LoVo (cell line): ENCODE data around the gene KDM4F.
"Not testable (repeated sequence)": the region's sequence is repeated elsewhere in the genome, so short reads cannot be mapped to it uniquely, and the experiment has no call there.

ENCODE experiments used
- DNase-seq: peaks from one replicate; pipeline ENCODE4 v3.0.0-alpha.2; 2016; ENCODE audit warnings: low spot score

KDM4F gene

DNA sequence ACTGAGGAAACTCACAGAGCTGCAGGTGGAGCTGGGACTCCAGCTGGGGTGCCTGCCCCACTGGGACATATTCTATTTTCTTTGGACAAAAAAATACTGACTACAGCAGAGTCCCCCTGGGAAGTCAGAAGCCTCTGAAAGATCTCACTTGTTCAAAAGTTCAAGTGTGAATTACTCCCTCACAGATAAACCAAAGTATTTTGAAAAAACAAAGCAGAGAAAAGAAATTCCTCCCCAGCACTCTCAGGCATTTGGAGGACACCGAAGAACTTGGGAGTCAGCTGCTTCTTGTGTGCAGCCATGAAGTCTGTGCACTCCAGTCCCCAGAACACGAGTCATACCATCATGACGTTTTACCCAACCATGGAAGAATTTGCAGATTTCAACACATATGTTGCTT, at the start of gene KDM4F:
Gene KDM4F (plus strand): TSS at position 301 of the 400 bp plus-strand sequence.
- not testable (repeated sequence) for DNase-seq

DNA sequence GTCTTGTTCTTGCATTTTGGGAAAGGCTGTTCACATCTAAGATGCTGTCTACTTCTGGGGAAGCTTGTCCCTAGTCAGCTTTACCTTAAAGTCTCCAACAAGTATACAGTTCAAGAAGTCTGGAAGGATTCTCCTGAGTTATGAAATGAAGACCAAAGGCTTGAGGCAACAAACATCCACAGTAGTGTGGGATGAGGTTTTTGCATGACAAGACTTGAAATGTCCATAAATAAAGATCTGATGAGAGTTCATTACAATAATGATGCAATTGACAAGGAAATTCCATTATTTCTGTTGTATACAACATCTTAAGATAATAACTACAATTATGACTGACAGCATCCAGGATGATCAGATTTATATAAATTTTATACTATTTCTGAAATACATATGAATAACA, 45.5 kb upstream of the KDM4F start:
- DNase-seq = no peak

DNA sequence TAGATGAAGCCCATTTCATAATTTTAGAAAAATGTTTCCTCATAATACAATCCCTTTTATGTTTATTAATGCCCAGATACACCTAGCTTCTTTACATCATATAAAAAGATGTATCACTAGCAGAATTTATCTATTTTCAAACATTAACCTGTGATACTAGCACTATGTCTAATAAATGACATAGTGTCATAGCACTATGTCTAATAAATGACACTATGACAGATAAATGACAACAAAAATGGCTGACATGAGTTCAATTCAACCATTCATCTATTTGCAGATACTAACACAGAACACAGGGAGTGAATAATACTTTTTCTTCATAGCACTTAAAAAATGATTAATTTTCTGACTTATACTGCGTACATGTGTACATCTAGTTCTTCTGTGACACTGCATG, 43.6 kb upstream of the KDM4F start:
- DNase-seq = no peak

DNA sequence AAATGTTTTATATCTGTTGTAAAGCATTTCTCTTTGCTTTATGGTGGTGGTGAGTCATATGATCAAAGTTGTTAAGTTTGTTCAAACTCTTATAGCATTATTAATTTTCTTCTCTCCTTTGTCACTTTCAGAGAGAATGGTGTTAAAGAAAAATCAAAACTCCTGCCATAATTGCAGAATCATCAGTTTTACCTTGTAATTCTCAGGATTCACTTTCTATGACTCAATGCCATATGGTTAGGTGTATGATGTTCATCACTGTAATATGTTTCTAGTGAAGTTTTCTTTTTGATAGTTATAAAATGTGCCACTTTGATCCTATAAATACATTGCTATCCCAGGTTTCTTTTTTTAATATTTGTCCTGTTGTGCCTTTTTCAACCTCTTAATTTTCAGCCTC, 37.8 kb upstream of the KDM4F start:
- no peak for DNase-seq

DNA sequence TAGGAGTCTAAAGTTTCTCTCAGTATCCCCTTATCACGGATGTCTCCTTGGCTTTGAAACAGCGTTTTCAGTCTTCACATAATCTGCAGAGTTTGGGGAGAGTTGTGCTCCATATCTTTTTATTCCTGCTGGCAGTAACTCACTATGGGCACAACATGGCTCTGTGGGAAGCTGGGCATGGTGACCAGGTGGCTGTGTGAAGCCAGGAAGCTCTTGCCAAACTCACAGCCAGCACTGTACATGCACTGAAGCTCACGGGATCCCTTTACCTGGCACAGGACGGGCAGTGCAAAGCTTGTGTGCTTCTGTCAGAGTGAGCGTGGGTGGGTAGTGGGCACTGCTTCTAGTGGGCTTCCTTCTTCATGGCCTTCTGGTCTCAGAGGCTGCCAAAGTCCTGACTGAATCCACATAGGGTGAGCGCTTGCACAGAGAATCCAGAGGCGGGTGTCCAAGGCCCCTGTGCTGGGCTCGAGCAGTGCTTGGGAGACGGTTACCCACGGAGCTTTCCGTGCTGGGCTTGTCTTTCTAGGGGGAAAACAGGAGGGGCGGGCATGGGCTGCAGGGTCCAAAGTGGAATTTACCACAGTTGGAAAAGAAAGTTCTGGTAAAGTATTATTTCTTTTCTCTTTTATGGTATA, 34.9 kb upstream of the KDM4F start:
- DNase-seq = no peak

DNA sequence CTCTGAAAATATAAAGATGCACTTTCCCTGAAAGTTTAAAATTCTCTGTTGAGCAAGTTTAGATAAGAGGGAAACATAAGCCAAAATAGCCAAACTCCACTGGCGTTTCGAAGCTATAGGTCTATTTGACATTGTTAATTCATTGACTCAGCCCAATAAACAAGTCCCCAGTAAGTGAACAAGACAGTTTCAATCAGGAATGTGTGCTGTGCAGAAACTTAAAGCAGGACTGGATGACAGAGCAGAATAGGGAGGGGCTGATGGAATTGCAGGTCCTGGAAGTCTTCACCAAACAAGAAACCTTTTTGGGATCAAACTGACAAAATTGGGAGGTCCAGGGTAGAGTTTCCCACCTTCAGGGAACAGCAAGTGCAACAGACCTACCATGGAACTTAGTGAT, 33.1 kb upstream of the KDM4F start:
- DNase-seq = no peak

DNA sequence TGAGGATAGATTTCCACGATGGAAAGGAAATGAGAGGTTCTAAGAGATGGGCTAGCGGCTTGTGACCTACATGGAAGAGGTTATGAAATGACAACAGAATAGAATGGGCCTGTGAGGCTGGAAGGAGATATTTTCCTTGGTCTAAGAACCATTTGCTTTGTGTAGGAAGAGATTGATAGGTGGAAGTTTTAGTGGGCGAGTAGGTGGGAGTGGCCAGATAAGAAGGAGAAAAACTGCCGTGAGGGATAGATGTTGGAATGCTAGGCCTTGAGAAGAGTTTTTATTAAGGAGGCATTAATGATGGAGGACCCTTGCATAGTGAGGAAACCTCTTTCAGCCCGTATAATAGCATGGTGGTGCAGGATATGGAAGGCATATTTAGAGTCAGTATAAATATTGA, 27.8 kb upstream of the KDM4F start:
- DNase-seq = not testable (repeated sequence)

DNA sequence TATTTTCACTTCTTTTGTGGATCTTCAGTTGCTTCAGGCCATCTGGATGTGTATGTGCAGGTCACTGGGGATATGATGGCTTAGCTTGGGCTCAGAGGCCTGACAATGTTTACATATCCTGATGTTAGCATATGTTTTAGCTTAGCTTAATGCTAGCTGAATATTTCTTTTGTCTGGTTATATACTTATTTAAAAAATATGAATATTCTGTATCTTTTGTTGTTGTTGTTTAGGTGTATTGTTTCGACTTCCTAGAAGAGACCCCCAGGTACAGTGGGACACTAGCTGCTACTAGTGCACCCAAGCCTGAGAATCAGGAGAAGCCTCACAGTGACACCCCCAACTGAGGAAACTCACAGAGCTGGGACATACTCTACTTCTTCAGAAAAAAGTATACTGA, 24.3 kb upstream of the KDM4F start, which contains the start of gene KDM4E:
Gene KDM4E (plus strand): TSS at position 301 of the 400 bp plus-strand sequence. CDS start 300 bp downstream, outside the sequence.
- DNase-seq = no peak

DNA sequence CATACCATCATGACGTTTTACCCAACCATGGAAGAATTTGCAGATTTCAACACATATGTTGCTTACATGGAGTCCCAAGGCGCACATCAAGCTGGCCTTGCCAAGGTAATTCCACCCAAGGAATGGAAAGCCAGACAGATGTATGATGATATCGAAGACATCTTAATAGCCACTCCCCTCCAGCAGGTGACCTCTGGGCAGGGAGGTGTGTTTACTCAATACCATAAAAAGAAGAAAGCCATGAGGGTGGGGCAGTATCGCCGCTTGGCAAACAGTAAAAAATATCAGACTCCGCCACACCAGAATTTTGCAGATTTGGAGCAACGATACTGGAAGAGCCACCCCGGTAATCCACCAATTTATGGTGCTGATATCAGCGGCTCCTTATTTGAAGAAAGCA, 23.6 kb upstream of the KDM4F start:
- not testable (repeated sequence) for DNase-seq

DNA sequence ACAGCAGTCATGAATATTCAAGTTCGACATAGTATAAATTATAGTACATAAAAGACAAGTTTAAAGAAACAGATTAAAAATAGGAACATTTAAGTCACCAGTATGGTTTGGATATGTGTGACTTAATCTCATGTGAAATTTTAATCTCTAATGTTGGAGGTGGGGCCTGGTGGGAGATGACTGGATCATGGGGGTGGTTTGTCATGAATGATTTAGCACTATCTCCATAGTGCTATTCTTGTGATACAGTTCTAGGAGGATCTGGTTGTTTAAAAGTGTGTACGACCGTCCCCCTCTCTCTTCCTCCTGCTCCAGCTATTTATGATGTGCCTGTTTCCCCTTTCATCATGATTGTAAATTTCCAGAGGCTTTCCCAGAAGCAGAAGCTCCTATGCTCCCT, 20.9 kb upstream of the KDM4F start:
- no peak for DNase-seq

DNA sequence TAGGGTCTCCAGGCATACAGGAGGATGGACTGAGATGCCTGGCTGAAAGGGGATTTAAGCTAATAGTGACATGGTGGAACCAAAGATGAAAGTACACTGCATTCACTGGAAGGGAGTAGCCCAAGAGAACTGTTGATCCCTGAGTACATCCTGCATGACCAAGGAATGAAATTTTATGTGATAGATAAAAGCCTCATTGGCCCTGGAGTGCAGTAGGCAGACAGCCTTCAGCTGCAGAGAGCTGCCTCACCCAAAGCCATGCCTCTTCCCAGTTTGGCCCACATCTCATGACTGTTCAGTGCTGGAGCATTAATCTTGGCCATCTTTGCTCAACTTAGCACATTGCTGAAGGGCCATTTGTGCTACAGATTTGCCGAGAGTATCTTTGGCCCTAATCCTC, 16.2 kb upstream of the KDM4F start:
- DNase-seq = no peak

DNA sequence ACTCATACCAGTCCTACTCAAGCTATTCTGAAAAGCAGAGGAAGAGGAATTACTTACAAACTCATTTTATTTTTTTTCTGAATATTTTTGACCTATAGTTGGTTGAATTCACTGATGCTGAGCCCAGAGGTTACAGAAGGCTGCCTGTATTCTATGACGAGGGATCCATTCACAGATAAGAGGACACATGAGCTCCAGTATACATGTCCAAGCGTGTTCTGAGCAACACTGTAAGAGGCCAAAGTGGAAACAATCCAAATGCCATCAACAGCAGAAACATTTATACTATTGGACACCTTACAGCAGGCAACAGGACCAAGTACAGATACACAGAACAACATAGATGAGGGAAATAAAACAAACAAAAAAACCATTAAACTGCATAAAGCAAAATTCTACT, 13.9 kb upstream of the KDM4F start:
- no peak for DNase-seq

DNA sequence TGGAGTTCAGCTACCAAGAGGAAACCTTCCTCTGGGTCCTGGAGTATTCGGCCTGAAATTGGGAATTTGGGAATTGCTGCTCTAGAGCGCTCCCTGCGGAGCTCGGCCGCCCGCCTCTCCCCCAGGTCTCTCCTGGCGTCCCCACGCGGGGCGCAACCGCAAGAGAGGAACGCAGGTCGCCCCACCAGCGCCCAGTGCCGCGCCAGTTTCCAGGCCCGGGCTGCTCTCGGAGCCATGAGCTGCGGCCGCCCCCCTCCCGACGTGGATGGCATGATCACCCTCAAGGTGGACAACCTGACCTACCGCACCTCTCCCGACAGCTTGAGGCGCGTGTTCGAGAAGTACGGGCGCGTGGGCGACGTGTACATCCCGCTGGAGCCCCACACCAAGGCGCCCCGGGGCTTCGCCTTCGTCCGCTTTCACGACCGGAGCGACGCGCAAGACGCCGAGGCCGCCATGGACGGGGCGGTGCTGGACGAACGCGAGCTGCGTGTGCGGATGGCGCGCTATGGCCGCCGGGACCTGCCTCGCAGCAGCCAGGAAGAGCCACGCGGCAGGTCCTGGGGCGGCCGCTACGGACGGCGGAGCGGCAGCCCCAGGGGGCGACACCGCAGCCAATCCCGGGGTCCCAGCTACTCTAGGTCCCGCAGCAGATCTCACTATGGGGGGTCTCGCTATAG, 11.7 kb upstream of the KDM4F start:
- DNase-seq = not testable (repeated sequence)

DNA sequence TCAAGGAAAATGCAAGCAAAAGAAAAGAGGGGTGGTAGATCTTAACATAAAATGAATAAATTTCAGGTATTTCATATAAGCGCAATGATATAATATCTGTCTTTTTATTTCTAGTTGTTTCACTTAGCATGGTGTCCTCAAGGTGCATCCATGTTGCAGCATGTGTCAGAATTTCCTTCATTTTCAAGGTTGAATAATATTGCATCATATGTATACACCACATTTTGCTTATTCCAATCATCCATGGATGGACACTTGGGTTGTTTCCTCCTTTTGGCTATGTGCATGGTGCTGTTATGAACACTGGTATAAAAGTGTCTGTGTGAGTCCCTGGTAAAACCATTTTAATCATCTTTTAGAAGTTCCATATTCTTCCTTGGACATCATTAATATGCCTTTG, 7.0 kb upstream of the KDM4F start:
- DNase-seq = no peak

DNA sequence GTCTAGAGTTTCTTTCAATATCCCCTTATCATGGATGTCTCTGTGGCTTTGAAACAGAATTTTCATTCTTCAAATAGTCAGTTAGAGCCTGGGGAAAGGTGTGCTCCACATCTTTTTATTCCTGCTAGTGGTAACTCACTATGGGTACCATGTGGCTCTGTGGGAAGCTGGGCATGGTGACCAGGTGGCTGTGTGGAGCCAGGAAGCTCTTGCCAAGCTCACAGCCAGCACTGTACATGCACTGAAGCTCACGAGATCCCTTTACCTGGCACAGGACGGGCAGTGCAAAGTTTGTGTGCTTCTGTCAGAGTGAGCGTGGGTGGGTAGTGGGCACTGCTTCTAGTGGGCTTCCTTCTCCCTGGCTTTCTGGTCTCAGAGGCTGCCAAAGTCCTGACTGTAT, 6.3 kb upstream of the KDM4F start:
- DNase-seq = no peak

DNA sequence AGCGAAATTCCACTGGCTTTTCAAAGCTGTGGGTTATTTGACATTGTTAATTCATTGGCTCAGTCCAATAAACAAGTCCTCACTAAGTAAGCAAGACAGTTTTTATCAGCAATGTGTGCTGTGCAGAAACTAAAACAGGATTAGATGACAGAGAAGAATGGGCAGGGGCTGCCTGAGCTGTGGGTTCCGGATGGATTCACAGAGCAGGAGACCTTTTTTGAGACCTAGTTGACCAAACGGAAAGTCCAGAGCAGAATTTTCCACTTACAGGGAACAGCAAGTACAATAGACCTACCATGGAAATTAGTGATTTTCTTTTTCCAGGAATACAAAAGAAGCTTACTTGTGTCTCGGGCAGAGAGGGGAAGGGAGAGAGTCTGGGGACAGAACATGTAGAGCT, 5.2 kb upstream of the KDM4F start:
- no peak for DNase-seq

DNA sequence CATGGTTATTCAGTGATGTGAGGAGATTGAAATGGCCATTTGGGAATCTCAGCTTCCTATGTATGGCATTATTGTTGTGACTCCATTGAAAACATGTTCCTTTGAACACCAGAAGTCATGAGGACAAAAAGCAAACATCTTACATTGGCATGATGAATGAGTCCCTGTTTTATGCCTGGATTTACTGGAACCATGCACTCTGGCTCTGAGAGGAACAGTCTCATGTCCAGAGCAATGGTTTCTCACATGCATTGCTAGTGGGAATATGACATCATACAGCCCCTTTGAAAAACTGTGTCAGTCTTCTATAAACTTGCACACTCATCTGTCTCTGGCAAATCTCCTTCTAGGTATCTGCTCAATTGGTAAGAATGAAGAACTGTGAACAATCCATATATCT, 3.4 kb upstream of the KDM4F start:
- no peak for DNase-seq

DNA sequence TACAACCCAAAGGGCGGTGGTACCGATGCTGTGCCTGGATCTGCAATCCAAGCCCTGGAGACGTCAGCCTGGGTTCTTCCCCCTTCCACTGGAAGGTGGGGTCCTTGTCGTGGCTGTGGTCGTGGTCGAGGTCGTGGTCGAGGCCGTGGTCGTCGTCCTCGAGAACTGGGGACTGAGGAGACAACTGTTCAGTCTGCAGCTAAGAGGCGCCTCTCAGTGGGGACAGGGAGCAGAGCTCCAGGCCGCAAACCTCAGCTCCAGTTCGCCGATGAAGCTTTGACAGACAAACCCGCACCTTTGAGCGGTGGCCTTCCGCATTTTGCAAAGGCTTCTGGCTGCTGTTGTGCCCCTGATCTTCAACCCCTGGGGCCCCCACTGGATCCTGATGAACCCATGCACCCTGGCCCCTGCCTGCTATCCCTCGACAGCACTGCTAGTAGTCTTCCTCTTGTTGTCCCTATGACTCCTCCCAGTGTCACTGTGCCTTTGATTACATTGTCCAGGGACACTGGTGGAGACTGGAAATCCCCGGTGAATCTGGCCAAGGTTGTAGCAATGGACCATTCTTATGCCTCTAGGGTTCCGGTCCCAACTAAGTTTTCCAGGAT, 1.5 kb downstream of the KDM4F start:
- DNase-seq = no peak

DNA sequence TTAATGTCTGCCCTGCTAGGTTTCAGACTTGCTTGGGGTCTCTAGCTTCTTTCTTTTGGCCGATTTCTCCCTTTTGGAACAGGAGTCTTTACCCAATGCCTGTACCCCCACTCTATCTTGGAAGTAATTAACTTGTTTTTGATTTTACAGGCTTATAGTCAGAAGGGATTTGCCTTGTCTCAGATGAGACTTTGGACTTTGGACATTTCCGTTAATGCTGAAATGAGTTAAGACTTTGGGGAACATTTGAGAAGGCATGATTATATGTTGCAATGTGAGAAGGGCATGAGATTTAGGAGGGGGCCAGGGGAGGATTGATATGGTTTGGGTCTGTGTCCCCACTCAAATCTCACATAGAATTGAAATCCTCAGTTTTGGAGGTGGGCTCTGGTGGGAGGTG, 5.1 kb downstream of the KDM4F start:
- DNase-seq = no peak

DNA sequence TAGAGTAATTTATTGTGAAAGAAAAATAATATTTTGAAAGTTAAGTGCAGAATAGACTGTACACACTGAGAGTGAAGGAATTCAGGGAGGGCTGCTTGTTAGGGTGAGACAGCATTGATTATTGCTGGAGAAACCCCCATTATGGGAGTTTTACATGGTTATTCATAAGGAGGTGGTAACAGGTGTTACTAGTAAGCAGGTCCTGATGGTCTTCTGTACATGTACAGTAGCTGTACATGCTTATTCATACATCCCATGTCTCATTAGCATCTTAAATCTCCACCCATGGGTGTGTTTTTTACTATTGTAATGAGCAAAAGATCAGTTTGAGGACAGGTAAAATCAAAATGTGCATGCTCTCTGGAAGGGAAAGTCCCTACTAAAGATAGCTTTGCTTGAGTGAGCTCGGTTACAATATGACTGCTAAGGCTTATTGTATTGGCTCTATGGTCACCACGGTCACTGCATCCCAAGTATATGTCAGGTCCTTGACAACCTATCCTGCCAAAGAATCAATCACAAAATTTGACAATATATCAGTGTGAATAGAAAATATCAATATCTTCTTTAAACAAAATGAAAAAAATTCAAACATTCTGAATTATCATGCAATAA, 6.2 kb downstream of the KDM4F start:
- no peak for DNase-seq

DNA sequence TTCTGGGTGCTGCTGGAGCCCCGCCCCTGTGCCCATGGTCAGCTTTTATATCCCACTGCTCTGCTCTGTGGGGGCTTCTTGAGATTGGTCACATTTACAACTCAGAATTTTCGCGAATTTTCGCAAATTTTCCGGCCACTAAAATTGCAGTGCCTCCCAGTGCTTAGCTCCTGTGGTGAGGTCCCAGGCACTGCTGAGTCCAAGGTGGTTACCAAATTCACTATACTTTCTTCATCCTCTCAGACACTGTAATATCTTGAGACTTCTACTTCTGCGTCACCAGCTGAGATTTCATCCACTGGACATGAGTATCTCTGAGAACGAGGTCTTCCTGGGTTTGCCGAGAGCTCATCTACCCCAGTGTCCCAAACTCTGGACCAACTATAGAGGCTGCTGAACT, 8.7 kb downstream of the KDM4F start:
- no peak for DNase-seq

DNA sequence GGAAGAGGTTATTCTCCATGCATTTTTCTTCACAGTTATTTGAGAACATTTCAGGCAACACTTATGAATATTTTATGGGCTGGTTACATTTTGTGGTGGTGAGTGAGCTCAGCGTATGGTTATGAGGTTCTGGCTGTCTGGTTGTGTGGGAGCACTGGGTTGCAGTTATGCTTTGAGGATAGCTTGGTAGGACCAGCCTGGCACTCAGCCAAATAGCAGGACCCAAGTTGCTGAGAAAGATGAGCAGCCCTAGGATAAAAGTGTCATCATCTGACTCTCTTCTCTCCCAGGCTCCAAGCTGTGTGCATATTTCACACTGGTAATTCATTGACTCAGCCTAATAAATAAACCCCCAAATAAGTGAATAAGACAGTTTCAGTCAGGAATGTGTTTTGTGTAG, 9.4 kb downstream of the KDM4F start:
- DNase-seq = no peak

DNA sequence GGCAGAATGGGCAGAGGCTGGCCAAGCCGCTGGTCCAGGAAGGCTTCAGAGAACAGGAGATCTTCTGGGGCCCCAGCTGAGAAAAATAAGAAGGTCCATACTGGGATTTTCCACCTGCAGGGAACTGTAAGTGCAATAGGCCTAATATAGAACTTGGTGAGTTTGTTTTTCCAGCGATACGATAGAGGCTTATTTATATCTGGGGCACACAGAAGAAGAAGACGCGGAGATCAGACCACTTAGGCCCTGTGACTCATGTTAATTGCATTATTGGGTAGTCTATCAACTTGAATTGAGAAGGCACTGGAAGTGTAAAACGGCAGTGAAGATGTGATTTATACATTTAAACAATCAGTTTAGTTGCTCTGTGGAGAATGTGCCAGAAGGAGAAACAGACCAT, 9.8 kb downstream of the KDM4F start:
- DNase-seq = no peak
